Urothelium cell line (cell line): Measurements from ENCODE around the gene CLEC17A.
"Not testable (repeated sequence)": the region's sequence is repeated elsewhere in the genome, so short reads cannot be mapped to it uniquely, and the experiment has no call there.

Experiments used
- DNase-seq: peaks from one replicate; pipeline ENCODE4 v3.0.0; 2011; ENCODE audit warnings: low spot score, mixed read lengths
- FAIRE-seq: peaks from 2 replicates; lab custom pipeline; 2011; peaks lifted over from hg19 to GRCh38; lab: Jason Lieb, UNC

The CLEC17A gene, protein sequence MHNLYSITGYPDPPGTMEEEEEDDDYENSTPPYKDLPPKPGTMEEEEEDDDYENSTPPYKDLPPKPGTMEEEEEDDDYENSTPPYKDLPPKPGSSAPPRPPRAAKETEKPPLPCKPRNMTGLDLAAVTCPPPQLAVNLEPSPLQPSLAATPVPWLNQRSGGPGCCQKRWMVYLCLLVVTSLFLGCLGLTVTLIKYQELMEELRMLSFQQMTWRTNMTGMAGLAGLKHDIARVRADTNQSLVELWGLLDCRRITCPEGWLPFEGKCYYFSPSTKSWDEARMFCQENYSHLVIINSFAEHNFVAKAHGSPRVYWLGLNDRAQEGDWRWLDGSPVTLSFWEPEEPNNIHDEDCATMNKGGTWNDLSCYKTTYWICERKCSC

DNA sequence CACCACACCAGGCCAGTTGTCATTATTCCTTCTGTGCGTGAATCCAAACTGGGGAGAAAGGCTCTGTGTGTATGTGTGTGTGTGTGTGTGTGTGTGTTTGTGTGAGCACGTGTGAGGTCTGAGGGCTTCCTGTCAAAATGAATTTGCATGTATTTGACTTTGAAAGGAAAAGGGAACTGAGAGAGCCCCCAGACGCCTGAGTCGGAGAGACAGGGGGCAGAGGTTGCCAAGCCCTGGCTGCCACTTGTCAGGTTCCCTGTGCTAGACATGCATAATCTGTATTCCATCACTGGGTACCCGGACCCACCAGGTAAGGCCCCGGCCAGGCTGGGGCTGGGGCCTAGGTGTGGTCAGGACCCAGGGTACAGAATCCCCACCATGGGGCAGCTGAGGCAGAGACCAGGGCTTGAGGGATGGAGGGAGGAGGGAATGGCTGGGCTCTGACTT, at the start of gene CLEC17A:
CLEC17A (plus strand) TSS at position 191 of the 447 bp plus-strand sequence; CDS start at position 268, 77 bp downstream.
- DNase-seq (no peak), FAIRE-seq (no peak)

DNA sequence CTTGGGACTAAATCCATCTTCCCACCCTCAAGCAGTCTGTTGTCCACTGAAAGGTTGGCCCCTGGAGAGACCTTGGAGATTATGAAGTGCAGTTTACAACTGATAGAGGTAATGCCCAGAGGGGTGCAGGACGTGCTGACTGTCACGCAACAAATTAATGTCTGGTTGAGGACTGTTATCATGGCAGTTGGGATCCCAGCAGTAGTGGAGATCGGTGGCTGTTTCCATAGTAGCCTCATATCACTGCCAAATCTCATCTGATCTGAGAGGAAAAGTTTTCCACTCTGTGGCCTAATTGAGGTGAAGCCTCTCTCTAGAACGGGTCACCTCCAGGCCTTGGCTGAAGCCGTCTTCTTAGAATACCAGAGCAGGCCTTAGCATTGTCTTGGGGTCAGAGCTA, 49.4 kb upstream of the CLEC17A start:
- FAIRE-seq (no peak), DNase-seq (no peak)

DNA sequence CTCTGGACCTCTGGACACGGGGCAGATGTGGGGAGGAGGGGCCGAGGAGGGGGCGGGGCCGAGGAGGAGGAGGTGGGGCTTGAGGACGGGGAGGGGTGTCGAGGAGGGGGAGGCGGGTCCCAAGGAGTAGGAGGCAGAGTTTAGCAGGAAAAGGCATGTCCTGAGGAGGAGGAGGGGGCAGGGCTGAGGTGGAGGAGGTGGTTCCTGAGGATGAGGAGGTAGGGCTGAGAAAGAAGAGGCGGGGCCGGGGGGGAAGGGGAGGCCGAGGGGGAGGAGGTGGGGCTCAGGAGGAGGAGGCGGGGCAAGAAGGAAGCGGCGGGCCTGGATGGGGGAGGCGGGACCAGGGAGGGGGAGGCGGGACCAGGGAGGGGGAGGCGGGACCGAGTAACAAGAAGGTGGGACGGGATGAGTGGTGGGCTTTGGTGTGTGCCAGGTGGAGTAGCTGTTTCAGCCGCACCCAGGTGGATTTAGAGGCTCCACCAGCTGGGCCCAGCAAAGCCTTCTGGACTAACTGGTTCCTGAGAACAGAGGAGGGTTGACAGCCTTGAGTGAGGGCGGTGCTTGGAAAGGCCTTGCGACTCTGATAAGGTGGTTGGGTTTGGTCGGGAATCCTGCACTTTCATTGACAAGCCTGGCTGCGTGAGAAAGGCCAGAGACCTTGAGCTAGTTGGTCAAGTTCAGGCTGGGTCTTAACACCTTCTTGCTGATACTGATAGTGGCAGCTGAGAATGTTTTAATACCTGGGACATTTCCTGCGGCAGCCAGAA, 45.8 kb upstream of the CLEC17A start:
- no peak for FAIRE-seq
- DNase-seq, result peak; percentile 51

DNA sequence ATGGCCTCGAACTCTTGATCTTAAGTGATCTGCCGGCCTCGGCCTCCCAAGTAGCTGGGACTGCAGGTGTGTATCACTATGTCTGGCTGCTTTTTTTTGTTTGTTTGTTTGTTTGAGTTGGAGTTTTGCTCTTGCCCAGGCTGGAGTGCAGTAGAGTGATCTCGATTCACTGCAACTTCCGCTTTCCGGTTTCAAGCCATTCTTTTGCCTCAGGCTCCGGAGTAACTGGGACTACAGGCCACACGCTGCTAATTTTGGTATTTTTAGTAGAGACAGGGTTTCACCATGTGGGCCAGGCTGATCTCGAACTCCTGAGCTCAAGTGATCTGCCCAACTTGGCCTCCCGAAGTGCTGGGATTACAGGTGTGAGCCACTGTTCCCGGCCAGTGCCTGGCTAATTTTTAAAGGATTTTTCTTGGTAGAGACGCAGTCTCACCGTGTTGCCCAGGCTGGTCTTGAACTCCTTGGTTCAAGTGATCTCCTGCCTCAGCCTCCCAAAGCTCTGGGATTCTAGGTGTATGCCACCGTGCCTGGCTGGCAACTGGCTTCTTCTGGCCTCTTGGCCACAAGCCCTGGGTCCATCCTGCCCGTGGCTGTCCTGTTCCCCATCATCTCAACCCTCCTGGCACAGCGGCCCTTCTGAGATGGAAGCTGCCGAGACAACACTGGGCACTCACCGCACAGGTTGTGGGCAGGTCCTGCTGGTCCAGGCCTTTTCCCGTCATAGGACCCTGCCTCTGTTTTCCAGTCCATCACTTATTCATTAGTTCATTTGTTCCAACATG, 42.0 kb upstream of the CLEC17A start:
- FAIRE-seq (no peak), DNase-seq (no peak)

DNA sequence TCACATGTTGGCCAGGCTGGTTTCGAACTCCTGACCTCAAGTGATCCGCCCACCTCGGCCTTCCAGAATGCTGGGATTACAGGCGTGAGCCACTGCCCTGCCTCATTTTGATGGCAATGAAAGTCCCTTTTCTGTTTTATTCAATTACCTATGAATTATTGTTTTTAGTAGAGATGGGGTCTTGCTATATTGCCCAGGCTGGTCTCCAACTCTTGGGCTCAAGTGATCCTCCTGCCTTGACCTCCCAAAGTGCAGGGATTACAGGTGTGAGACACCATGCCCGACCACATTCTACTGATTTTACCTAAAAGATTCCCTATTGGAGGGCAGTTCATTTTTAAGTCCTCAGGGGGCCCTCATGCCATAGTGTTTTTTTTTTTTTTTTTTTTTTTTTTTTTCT, 40.9 kb upstream of the CLEC17A start:
- FAIRE-seq, DNase-seq: not testable (repeated sequence)

DNA sequence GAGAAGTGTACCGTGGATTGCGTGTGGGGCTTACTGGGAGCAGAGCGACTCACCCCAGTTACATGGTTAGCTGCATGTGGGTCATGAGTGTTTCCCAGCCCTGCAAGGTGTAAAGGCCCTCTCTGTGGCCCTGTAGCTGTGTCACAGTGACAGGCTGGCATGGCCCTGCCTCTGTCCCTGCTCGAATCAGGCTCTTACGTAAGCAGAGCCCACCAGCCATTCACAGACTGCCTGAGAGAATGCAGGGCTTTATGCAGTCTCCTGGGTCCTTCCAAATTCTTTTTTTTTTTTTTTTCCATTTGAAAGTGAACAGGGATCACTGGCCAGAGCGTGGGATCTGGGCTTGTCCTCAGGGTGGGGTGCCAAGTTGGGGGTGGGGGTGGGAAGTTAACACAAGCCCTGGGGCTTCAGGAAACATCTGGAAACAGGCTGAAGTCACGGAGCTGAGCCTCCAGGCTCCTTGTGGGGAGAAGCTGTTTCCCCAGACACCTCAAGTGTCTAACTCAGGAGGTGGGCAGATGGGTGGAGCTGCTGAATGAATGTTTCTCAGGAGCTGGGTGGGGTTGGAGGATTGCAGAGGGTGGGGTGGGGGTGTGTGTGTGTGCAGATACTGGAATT, 40.1 kb upstream of the CLEC17A start:
- FAIRE-seq, result no peak
- no peak for DNase-seq

DNA sequence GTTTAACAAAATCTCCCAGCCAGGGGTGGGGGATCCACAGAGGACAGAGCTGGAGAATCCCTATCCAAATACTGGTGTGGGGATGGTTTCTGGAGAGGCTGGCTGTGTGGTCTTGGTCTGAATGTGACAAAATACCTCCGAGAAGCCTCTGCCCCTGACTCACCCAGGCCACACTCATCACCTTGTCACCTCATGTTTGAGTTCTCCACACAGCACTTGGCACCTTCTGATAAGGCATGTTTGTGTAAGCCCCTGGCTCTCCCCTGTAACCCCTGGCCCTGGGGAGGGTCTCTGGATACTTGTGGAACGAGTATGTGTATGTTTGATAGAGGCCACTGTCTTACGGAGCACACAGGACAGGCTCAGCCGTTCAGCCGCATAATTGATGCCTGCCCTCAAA, 38.8 kb upstream of the CLEC17A start:
- FAIRE-seq (no peak), DNase-seq (no peak)

DNA sequence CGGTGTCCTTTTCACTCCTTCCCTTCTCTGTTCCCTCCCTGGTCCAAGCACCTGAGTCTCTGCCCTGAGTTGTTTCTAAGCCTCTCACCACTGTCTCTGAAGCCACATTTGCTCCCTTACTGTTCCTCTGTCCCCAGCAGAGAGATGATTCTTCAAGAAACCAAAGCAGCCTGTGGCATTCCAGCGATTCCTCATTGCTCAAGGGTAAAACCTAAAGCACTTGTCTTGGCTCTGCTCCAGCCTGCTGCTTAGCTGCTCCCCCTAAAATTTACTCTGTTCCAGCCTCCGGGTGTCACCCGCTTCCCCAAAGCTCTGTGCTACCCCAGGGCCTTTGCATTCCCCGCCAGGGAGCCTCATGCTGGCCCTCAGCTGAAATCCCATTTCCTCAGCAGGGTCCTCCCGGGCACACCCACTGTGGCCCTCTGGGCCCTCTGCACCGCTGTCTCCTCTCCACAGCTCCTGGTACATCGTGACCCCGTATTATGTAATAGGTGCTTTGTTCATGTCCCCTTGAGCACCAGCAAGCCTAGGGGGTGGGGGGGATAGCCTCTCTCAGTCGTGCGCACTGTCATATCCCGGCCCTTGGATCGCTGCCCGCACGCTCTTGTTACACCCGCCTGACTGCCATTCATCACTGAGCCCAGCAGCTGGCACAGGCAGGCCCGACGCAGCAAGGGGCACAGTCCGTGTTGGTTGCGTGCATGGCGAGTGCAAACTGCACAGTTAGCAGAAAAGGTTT, 37.7 kb upstream of the CLEC17A start:
- FAIRE-seq (no peak), DNase-seq (no peak)

DNA sequence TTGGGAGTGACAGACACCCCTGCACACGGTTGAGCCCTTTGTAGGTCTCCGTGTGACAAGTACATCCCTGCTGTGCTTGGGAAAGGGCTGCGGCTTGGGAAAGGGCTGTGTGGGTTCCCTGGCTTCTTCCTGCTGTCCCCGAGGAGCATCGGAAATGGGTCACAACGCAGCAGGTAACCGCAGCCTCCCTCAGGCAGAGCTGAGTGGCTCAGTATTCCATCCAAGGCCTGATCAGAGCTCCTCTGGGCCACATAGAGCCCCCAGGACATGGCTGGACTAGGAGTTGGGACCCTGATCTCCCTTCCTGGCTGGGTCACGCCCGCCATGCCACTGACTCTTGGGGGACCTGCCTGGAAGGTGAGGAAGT, 37.2 kb upstream of the CLEC17A start:
- FAIRE-seq, result no peak
- no peak for DNase-seq

DNA sequence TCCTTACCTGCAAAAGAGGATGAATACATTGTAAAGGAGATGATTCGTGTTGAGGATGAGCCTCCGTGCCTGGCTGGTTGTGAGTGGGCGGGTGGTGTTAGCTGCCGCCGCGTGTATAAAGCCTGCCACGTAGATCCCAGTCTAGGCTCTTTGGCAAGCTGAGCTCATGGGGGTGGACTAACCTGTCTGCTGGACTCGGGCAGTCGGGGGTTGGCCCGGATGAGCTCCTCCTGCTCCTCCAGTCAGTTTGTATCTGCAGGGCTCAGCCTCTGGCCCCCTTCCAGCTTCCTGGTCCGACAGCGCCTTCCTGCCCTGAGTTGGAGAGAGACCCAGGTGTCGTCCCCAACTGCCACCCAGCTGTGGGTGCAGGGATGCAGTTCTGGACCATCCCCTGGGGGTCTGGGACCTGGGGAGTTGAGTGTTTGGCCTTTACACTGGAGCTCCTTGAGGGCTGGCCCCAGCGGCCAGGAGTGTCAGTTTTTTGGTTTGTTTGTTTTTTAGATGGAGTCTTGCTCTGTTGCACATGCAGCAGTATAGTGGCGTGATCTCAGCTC, 32.6 kb upstream of the CLEC17A start:
- DNase-seq, result no peak
- FAIRE-seq, result no peak

DNA sequence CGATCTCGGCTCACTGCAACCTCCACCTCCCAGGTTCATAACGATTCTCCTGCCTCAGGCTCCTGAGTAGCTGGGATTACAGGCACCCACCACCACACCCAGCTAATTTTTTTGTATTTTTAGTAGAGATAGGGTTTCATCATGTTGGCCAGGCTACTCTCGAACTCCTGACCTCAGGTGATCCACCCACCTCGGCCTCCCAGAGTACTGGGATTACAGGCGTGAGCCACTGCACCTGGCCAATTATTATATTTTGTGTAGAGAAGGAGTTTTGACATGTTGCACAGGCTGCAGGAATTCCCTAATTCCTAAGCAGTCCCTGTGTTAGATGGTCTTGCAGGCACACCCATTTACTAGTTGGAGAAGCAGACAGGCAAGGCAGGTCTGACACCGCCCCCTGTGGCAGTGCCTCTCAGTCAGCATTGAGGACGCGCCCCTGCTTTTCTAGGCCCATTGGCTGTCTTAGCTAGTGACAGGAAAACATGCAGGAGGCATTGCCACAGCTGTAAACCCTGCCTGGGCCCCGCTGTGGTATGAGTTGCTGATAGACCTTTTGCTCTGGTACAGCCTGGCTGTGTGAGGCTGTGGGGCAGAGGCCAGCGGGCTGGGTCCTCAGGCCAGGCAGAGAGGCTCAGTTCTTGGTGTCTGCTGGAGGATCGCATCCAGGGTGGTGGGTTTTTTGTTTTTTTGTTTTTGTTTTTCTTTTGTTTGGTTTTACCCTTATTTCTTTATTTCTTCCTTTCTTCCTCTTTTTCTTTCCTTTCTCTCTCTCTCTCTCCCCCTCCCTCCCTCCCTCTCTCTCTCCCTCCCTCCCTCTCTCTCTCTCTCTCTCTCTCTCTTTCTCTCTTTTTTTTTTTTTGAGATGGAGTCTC, 31.5 kb upstream of the CLEC17A start:
- FAIRE-seq, DNase-seq: not testable (repeated sequence)

DNA sequence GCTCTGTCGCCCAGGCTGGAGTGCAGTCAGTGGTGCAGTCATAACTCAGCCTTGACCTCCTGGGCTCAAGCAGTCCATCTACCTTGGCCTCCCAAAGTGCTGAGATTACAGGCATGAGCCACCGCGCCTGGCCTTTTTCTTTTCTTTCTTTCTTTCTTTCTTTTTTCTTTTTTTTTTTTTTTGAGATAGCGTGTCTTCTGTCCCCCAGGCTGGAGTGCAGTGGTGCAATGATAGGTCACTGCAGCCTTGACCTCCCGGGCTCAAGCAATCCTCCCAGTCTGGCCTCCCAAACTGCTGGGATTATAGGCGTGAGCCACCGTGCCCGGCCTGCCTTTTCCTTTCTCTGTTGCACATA, 30.9 kb upstream of the CLEC17A start:
- FAIRE-seq, DNase-seq: not testable (repeated sequence)

DNA sequence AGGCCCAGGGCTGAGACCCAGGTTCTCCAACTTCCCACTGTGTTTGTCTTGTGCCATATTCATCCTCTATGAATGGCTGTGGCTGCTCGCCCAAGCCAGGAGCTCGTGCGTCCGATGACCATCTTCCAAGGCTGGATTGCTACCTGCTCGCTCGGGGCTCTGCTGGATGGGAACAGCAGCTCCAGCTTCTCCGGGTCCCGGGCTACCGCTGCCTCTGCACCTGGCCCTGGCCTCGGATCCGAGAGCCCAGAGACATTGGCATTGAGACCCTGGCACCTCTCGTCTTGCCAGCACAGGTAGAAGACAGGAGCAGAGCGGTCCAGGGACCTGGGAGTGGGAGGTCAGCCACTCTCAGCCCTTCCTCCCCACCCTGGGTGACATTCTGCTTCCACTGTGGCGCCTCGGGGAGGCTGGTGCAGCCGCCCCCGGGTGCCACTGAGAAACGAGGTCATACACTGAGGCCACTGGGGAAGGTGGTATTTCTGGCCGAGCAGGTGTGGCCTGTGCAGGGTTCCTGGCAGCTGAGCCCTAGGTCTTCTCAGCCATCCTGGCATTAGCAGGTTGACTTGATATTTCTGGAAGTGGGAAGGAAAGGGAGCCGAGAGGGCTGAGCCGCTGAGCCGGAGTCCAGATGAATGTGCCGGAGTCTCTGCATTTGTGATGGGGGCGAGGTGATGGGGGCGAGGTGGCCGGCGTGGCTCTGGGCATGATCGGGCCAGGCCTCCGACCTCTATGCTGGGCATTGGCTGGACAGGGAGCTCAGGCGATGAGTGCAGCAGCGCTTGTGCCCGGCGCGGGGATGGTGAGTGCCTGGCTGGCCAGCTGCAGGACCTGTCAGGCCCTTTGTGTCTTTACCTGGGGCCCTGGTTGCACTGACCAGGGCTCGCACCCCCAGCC, 29.6 kb upstream of the CLEC17A start:
- no peak for DNase-seq
- FAIRE-seq, result no peak

DNA sequence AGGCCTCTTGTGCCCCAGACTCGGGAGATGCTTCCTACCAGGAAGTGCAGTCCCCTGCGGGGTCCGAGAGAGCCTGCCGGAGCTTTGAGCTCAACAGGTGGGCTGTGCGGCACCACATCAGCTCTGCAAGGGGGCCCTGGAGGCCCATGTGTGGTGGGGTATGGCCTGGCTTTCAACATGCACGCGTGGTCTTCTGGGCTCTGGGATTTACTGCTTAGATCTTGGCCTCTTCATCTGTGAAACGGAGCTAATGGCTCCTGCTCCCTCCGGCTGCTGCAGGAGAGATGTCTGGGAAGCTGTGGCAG, 29.0 kb upstream of the CLEC17A start:
- DNase-seq (no peak), FAIRE-seq (no peak)

DNA sequence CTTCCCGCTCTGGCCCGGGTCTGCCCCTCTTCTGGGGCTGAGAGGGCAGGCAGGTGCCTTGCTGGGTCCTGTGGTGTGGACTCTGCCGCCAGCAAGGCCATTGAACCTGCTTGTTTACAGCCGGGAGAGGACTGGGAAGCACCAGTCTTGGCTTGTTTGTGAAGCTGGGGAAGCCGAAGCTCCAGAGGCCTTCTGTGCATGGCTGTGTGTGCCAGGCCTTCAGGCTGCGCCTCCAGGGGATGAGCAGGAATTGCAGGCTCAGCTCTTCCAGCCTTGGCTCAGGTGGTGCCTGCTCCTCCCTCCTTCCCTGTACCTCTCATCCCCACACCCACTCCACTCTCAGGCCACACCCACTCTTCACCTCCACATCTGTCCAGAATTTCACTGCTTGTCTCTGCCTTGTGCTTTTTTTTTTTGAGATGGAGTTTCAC, 28.5 kb upstream of the CLEC17A start:
- no peak for DNase-seq
- FAIRE-seq, result no peak

DNA sequence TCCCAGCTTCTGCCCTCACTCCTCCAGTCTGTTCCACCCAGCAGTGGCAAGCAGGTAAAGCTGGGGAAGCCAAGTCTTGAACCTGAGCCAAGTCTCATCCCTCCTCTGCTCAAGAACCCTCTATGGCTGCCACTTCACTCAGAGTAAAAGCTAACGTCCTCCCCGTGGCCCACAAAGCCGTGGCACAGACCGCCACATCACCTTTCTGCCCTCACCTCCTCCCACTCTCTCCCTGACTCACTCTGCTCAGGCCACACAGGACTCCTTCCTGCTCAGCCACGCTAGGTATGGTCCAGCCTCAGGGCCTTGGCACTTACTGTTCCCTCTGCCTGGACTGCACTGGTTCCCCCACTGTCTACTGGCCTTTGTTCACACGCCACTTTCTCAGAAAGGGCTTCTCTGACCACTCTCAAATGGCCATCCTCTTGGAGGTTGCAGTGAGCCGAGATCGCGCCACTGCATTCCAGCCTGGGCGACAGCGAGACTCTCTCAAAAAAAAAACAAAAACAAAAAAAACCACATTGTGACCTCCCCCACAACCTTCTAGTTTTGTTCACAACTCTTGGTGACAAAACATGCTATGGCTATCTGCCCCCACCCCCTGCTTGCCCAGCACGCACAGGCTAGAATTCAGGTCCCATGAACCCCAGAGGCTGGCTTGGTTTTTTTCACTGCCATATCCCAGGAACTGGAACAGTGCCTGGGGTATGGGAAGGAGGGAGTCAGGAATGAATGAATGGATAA, 26.8 kb upstream of the CLEC17A start:
- FAIRE-seq (no peak), DNase-seq (no peak)

DNA sequence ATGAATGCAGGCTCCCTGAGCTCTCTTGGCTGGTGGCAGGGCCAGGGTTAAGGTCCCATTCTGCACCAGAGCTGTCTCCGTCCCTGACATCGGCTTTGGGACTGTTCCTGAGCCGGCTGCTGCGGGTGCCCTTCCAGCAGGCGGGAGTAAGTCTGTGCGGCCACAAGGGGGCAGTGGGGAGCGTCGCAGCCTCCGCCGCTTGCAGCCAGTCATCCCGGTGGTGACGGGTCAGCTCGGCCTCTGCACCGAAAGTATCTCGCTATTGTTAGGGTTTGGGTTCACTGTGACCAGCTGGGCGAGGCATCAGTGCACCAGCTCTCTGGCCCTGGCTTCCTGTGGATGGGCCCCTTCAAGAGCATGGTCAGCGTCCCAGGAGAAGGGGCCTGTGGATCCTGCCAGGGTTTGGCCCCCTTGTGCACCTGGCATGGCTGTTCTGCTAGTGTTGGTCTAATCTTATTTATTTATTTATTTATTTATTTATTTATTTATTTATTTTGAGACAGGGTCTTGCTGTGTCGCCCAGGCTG, 26.2 kb upstream of the CLEC17A start:
- FAIRE-seq, result no peak

More for the DNA sequence above, 26.2 kb upstream of the CLEC17A start:
- DNase-seq, result peak; percentile 79
